Hindlimb muscle (tissue), 1 donor: Measurements from ENCODE around the gene SEMA4D. TPM values are rescaled to one million over a fixed set of nuclear protein-coding genes. Genes with fewer than 3 reads are reported as not detected.
"Not testable (repeated sequence)": the region's sequence is repeated elsewhere in the genome, so short reads cannot be mapped to it uniquely, and the experiment has no call there.

Source experiments
- DNase-seq: peaks from one replicate; pipeline ENCODE4 v3.0.0-alpha.2; 2013
- polyA plus RNA-seq: library from polyadenylated mRNA; unstranded; fragments of 120-200 nt; gene quantifications from one replicate; pipeline ENCODE4 v1.2.1, GENCODE V29; 2013; ENCODE audit not compliant: insufficient read length

The SEMA4D gene
- polyA plus RNA-seq, 1 donor = 23.3 TPM

GRCh38 chr9:89480825-89481537, 16.9 kb downstream of the SEMA4D start:
- no peak for DNase-seq

GRCh38 chr9:89480372-89480771, 17.5 kb downstream of the SEMA4D start:
- DNase-seq = not testable (repeated sequence)

- not testable (repeated sequence) for DNase-seq
Measured at GRCh38 chr9:89479669-89480011, 18.3 kb downstream of the SEMA4D start.

- no peak for DNase-seq
Measured at GRCh38 chr9:89478821-89479668, 18.9 kb downstream of the SEMA4D start.

GRCh38 chr9:89477811-89478630, 19.9 kb downstream of the SEMA4D start:
- DNase-seq = no peak

- DNase-seq = no peak
Measured at GRCh38 chr9:89477384-89477783, 20.5 kb downstream of the SEMA4D start.

DNA sequence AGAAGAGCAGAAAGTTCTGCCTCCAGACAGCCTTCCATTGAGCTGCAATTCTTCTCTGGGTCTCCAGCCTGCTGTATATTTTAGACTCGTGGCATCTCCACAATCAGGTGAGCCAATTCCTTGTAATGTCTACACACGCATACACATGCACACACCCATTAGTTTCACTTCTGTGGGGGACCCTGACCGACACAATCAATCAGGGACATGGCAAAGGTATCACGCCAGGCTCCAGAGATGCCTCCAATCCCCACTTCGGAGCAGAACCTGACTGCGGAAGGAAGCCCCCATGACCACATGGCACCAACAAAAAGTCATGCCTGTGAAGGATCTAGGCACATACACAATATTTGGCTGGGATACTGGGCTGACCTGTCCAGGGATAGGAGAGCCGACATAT, 21.4 kb downstream of the SEMA4D start:
- DNase-seq = no peak

GRCh38 chr9:89475891-89476440, 21.9 kb downstream of the SEMA4D start:
- DNase-seq = no peak

- no peak for DNase-seq
Measured at GRCh38 chr9:89474939-89475338, 23.0 kb downstream of the SEMA4D start.

DNA sequence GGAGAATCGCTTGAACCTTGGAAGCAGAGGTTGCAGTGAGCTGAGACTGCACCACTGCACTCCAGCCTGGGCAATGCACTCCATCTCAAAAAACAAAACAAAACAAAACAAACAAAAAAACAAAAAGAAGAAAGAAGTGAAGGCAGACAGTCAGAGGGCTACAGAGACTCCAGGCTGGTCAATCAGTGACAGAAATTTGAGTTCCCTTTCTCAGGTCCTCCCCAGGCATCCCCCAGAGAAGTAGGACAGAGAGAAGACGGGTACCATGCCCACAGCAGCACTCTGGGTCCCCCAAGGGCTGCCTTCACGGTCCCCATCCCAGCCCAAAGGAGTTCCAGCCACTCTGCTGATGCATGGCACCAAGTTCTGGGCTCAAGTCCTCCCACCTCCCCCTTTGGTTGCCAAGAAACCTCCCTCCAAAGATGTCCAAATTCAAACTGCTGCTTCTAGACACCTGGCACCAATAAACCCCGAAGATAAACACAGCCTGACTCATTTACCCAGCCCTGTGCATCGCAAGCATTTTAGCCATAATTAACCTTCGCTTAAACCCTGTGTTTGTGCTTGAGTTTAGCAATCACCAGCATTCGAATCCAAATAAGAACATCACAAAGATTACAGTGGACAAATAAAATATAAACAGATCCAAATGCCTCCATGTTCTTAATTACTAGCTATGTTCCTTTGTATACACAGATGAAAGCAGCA, 24.0 kb downstream of the SEMA4D start:
- no peak for DNase-seq

DNA sequence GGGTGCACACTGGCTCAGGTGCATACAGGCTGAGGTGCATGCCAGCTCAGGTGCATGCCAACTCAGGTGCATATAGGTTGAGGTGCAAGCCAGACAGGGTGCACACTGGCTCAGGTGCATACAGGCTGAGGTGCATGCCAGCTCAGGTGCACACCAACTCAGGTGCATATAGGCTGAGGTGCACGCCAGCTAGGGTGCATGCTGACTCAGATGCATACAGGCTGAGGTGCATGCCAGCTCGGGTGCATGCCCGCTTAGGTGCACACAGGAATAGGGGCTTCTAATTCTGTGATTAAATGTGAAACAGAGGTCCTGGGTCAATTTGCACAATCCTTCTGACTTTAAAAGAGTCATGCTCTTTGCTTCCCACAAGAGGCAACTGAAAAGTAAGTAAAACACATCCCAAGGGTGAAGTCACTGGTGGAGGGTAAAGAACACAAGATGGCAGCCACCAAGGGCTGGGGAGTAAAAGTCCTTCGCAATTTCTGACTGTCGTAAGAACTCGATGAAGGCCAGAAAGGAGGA, 26.1 kb downstream of the SEMA4D start:
- not testable (repeated sequence) for DNase-seq

DNA sequence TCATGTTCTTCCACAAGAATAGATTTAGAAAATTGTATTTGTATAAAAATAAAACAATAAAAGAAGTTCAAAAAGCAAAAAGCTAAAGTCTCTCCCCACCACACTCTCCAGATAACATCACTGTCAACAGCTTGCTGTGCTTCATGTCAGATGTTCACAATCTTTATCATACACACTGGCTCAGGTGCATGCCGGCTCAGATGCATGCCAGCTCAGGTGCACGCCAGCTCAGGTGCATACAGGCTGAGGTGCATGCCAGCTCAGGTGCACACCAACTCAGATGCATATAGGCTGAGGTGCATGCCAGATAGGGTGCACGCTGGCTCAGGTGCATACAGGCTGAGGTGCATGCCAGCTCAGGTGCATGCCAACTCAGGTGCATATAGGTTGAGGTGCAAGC, 26.5 kb downstream of the SEMA4D start:
- DNase-seq = no peak

- no peak for DNase-seq
Measured at GRCh38 chr9:89470224-89470839, 27.6 kb downstream of the SEMA4D start.

DNA sequence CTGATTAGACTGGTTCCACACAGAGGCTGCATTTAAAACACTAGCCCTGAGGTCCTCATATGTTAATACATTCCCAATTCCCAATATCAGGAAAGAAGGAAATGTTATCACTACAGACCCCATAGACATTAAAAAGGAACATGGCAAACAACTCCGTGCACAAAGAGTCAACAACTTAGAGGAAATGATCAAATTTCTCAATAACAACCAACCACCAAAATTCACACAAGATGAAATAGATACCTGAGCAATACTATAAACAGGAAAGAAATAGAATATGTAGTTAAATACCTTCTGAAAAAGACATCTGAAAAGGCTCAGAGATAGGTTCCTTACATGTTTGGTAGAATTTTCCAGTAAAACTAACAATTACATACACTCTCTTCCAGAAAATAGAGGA, 28.9 kb downstream of the SEMA4D start:
- DNase-seq = no peak

GRCh38 chr9:89468281-89468960, 29.5 kb downstream of the SEMA4D start:
- DNase-seq = no peak

DNA sequence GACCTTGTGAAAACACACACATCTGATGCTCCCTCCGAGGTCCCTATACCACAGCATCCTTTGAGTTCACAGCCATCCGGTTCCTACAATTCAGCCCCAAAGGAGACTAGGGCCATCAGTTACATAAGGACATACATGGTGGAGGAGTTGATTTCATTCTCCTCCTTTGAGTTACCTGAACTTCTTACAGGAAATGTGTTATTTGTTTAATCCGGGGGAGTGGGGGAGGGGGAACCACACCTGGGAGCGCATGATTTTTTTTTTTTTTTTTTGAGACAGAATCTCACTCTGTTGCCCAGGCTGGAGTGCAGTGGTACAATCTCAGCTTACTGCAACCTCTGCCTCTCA, 30.7 kb downstream of the SEMA4D start:
- no peak for DNase-seq

- DNase-seq = no peak
Measured at GRCh38 chr9:89466451-89467277, 31.2 kb downstream of the SEMA4D start.

GRCh38 chr9:89465726-89466308, 32.1 kb downstream of the SEMA4D start:
- no peak for DNase-seq

- no peak for DNase-seq
Measured at GRCh38 chr9:89465001-89465451, 32.9 kb downstream of the SEMA4D start.
